Pancreas (tissue), 10 donors: ENCODE data around the gene B4GALT1. TPM values are rescaled to one million over a fixed set of nuclear protein-coding genes. Genes with fewer than 3 reads are reported as not detected.
A peak's percentile ranks its signal among the peaks of the same experiment; 100 is the strongest.

Source experiments
- ATAC-seq, 4 donors: fragments of 200-7000 bp; cut with Tn5 transposase; one replicate each; pipeline versions ENCODE4 v1.8.0 to v1.9.1; 2020; ENCODE audit warnings: mild to moderate bottlenecking in 4 of 4, moderate library complexity in 4 of 4
- DNase-seq, 6 donors: peaks; one replicate each; pipeline ENCODE4 v3.0.0-alpha.2; 2020
- FAIRE-seq: peaks from 2 replicates; lab custom pipeline; 2012; peaks lifted over from hg19 to GRCh38; lab: Jason Lieb, UNC
- H3K27ac ChIP-seq, 4 donors: fragments of 200-600 bp; sonication (generic); 1 replicate in 3 of 4; 2 replicates in 1 of 4; pipeline versions ENCODE4 v1.5.0 to v1.8.0; 2020
- H3K27me3 ChIP-seq, 4 donors: fragments of 200-600 bp; one replicate each; pipeline ENCODE4 v1.8.0; 2021
- H3K36me3 ChIP-seq, 3 donors: fragments of 200-600 bp; sonication (generic) in 1 of 3; one replicate each; pipeline versions ENCODE4 v1.5.0 to v1.8.0; 2020 to 2021
- H3K4me1 ChIP-seq, 3 donors: fragments of 200-600 bp; one replicate each; pipeline ENCODE4 v1.8.0; 2021
- H3K4me3 ChIP-seq, 4 donors: fragments of 200-600 bp; sonication (generic) in 2 of 4; one replicate each; pipeline versions ENCODE4 v1.5.0 to v1.8.0; 2020 to 2021
- H3K9me3 ChIP-seq, 4 donors: fragments of 200-600 bp; one replicate each; pipeline ENCODE4 v1.8.0; 2021
- CTCF ChIP-seq, 4 donors: fragments of 200-600 bp; sonication (generic) in 3 of 4; IDR thresholded peaks; one replicate each; pipeline versions ENCODE4 v1.5.0 to v1.8.0; 2021; ENCODE audit warnings: antibody characterized with exemption in 4 of 4
- WGBS, 2 donors: extraction: QIAGEN DNeasy Blood & Tissue Kit; methylation state at CpG; one replicate each; pipeline ENCODE4 v1.1.7; 2013; 5-methylcytosine and 5-hydroxymethylcytosine counted together
- intact Hi-C, 3 donors: fragments of 100-400 bp; cut with DNase I; formaldehyde crosslinking; loops; one replicate each; pipeline versions ENCODE4 v1.11.1 to v1.14.2; 2022
- polyA plus RNA-seq, 2 donors: library from polyadenylated mRNA; stranded (reverse); fragments of 200-250 nt; gene quantifications; one replicate each; pipeline ENCODE4 v1.2.3, GENCODE V29; 2013
- total RNA-seq, 6 donors: library from RNA; stranded (reverse); fragmentation: NEBNext Ultra II Directional in 4 of 6; extraction: Animal tissue kit (Norgen Biotek cat#: 25700) in 4 of 6; gene quantifications; one replicate each; pipeline versions ENCODE4 v1.2.1 to v1.2.4, GENCODE V29; 2021 to 2023
- donor health status: healthy with polysubstance abuse.
- donor health status: DM: no; HTN: no; CAD: no; lungs with moderate emphysema.
- donor health status: DM: no; HTN: no; CAD: no.
- donor health status: control.
- donor health status: control.
- donor health status: Bipolar disorder and iron deficiency.
- donor health status: DM: yes; HTN: yes; CAD: no.
- donor health status: DM: no; HTN: no; CAD: no.
- donor health status: DM: no; HTN: no; CAD: no.
- donor health status: DM: yes; HTN: yes; CAD: no.

Gene B4GALT1
- total RNA-seq: 10 to 100 TPM; 16.1 to 54.2 (median 33.7) TPM
- 10 to 100 TPM in 1 of 2 donors, 1 to 10 TPM in 1; 9.7 to 15.5 TPM for polyA plus RNA-seq

DNA sequence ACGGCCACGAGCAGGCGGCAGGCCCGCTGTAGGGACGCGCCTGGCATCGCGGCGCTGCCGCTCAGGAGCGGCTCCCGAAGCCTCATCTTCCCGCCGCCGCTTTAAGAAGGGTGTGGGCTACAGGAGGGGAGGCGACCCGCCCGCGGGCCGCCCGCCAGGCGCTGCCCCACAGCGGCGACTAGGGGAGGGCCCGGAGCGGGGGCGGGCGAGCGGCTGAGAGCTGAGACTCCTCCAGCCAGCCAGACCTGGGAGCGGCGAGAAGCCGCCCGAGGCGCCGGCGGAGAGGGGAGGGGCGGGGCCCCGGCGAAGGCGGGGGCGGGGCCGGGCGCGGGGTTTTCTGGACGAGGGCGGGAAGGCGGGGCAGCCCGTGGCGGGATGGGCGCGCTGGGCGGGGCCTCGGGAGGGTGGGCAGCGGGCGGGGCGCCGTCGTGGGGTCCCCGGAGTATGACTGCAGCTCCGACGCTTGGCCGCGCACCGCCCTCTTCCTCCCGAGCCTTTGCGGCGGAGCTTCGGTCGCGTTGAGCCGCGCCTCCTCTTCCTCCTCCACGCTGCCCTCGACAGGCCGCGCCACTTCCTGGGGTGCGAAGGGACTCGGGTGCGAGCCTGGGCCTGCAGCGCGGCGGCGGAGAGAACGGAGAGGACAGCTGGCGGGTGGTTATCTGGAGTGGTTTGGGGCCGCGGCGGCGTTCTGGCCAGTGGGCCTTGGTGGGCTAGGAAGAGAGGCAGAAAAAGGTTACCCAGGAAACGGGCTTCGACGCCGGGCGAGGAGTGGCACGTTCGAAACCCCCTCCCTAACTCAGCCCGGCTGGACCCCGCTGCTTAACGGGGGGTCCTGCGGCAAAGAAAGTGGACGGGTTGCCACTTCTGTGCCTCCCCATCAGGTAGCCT, at the start of gene B4GALT1:
TSS of gene B4GALT1 (minus strand) at position 253 of the 888 bp plus-strand sequence. CDS start at position 86, 167 bp downstream.
- Histone ChIP-seq H3K27me3 (no peaks in the 10 kb centered on the region), H3K4me3 (peak within 1 kb of the TSS; percentile 74 to 93 (median 90)), H3K4me1 (peaks cover 35 to 56% (median 37%) of the 10 kb centered on the region in 3 donors), H3K9me3 (no peaks in the 10 kb centered on the region), H3K27ac (peak within 1 kb of the TSS; percentile 78 to 97 (median 93)), H3K36me3 (no peaks in the 10 kb centered on the region)
- DNase-seq: peak; percentile 91 to 99 (median 95)
- WGBS, 2 donors: 2% methylated on average over 67 to 101 of the region's 101 CpGs
- FAIRE-seq: no peak
- intact Hi-C loops: loop anchor here in 1 of 3 donors (10.0 kb wide), 1 partner anchor 57 kb away; no protein-coding TSS in a partner anchor
- peak; percentile 78 to 86 (median 82) for ATAC-seq
- TF ChIP-seq CTCF (IDR thresholded peaks at IDR 0.05): no peak

DNA sequence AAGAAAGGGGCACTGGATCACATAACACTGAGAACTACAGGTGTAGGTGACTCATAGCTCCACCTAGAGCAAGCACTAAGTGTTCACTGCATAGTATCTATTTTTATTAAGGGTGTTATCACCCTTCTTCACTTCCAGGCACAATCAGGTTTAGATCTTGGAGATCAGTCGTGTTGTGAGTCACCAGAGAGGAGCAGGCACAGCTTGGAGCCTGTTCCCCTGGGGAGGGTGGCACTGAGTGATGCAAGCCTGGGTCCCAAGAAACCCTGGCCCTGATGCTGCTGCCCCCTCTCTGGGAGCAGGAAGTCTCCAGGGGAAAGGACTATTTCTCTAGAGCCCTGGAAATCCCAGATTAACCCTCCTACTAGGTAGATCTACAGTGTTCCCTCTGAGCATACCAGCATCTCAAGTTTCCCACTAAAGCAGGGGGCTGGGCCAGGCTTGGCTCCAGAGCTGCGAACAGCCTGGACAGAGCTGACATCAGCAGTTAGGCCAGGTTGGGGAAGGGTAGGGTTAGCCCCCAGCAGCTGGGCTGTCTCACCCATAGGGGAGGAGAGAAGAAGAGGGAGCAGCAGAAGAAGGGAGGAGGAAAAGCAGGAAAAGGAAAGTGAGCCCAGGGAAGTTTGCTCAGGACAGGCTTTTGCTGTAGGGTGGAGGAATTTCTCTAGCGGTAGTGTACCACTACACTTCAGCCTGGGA, 44.7 kb upstream of the B4GALT1 start:
- intact Hi-C loops: loop anchor here in 1 of 3 donors (10.0 kb wide), 1 partner anchor 137 kb away; the partner anchor contains the start of gene SMU1
- Histone ChIP-seq H3K27ac (no peak overlapping the region), H3K4me1 (no peaks in the 10 kb centered on the region), H3K36me3 (no peaks in the 10 kb centered on the region), H3K27me3 (no peaks in the 10 kb centered on the region), H3K9me3 (no peaks in the 10 kb centered on the region), H3K4me3 (no peak overlapping the region)
- FAIRE-seq (no peak), DNase-seq (no peak), ATAC-seq (peak in 2 of 4 donors; percentile 43 to 77)
- TF ChIP-seq CTCF (IDR thresholded peaks at IDR 0.05): no peak
- 52 to 60% methylated on average over 3 of the region's 3 CpGs for WGBS, 2 donors

GRCh38 chr9:33210006-33210715, 43.0 kb upstream of the B4GALT1 start:
- DNase-seq (no peak), FAIRE-seq (no peak), ATAC-seq (no peak)
- no peaks in the 10 kb centered on the region for H3K27me3 ChIP-seq
- H3K4me3 ChIP-seq: no peak overlapping the region
- no peak overlapping the region for H3K27ac ChIP-seq
- H3K36me3 ChIP-seq: no peaks in the 10 kb centered on the region
- H3K9me3 ChIP-seq: no peaks in the 10 kb centered on the region
- no peaks in the 10 kb centered on the region for H3K4me1 ChIP-seq
- TF ChIP-seq CTCF (IDR thresholded peaks at IDR 0.05): no peak
- intact Hi-C loops: loop anchor here in 1 of 3 donors (10.0 kb wide), 1 partner anchor 135 kb away; the partner anchor contains the start of gene SMU1
- WGBS, 2 donors: 83 to 87% methylated on average over 4 of the region's 4 CpGs

- ATAC-seq (no peak), DNase-seq (no peak), FAIRE-seq (no peak)
- Histone ChIP-seq H3K27me3 (no peaks in the 10 kb centered on the region), H3K36me3 (no peaks in the 10 kb centered on the region), H3K27ac (no peak overlapping the region), H3K4me1 (no peaks in the 10 kb centered on the region), H3K4me3 (no peak overlapping the region), H3K9me3 (no peaks in the 10 kb centered on the region)
- 87 to 95% methylated on average over 1 of the region's 1 CpG for WGBS, 2 donors
- TF ChIP-seq CTCF (IDR thresholded peaks at IDR 0.05): no peak
- intact Hi-C loops: no loop called here
Measured at GRCh38 chr9:33209394-33209793, 42.3 kb upstream of the B4GALT1 start.
